Vagina (tissue), 2 donors: ENCODE measurements around the gene KRT33A. TPM values are rescaled to one million over a fixed set of nuclear protein-coding genes. Genes with fewer than 3 reads are reported as not detected.

ENCODE experiments used
- DNase-seq, 2 donors: peaks; one replicate each; pipeline ENCODE4 v3.0.0-alpha.2; 2017; ENCODE audit errors: extremely low spot score in 2 of 2
- H3K27ac ChIP-seq: fragments of 200-600 bp; sonication (generic); one replicate; pipeline ENCODE4 v1.5.1; 2019
- H3K27me3 ChIP-seq: fragments of 200-600 bp; sonication (generic); one replicate; pipeline ENCODE4 v1.5.1; 2019
- H3K36me3 ChIP-seq, 2 donors: fragments of 200-600 bp; sonication (generic); one replicate each; pipeline ENCODE4 v1.5.1; 2017 to 2019
- H3K4me1 ChIP-seq: fragments of 200-600 bp; sonication (generic); one replicate; pipeline ENCODE4 v1.5.1; 2019
- H3K4me3 ChIP-seq, 2 donors: fragments of 200-600 bp; sonication (generic); 1 replicate in 1 of 2; 2 replicates in 1 of 2; pipeline ENCODE4 v1.5.1; 2016 to 2019
- H3K9me3 ChIP-seq: fragments of 200-600 bp; sonication (generic); one replicate; pipeline ENCODE4 v1.5.1; 2019
- POLR2A ChIP-seq, 2 donors: fragments of 450-650 bp; IDR thresholded peaks; one replicate each; pipeline ENCODE4 v1.6.1; 2017; ENCODE audit warnings: antibody characterized with exemption in 2 of 2, mild to moderate bottlenecking in 2 of 2, moderate library complexity in 2 of 2
- POLR2AphosphoS5 ChIP-seq, 2 donors: sonication (generic); formaldehyde crosslinking; IDR thresholded peaks; one replicate each; pipeline ENCODE4 v1.9.0; 2017; ENCODE audit warnings: antibody characterized with exemption in 2 of 2, mild to moderate bottlenecking in 2 of 2, low read depth in 1 of 2; ENCODE audit not compliant: insufficient read depth in 1 of 2
- intact Hi-C: fragments of 100-400 bp; cut with DNase I; formaldehyde crosslinking; loops from one replicate; pipeline ENCODE4 v1.15.1; 2023
- total RNA-seq: library from RNA; depleted of rRNA; stranded (reverse); fragments of >200 nt; gene quantifications from one replicate; pipeline ENCODE4 v1.2.3, GENCODE V29; 2016
- TF ChIP-seq, protein P1 (sequence below), 3 experiments: fragments of 450-650 bp in 2 of 3; fragments of 200-600 bp in 1 of 3; sonication (generic) in 1 of 3; IDR thresholded peaks; one replicate each; pipeline ENCODE4 v1.5.1; 2017 to 2019; ENCODE audit warnings: antibody characterized with exemption in 3 of 3, mild to moderate bottlenecking in 2 of 3, moderate library complexity in 2 of 3

The KRT33A gene
- total RNA-seq, 1 donor from 2014 or later = 1.5 TPM

GRCh38 chr17:41325611-41326010 is 25.0 kb downstream of the KRT33A start:
- Histone ChIP-seq H3K27me3 (no peaks in the 10 kb centered on the region), H3K9me3 (no peaks in the 10 kb centered on the region), H3K4me3 (no peak overlapping the region), H3K27ac (no peak overlapping the region), H3K36me3 (no peaks in the 10 kb centered on the region), H3K4me1 (peaks cover 10% of the 10 kb centered on the region)
- peak; percentile 76 to 91 for DNase-seq
- TF ChIP-seq, protein P1, sequence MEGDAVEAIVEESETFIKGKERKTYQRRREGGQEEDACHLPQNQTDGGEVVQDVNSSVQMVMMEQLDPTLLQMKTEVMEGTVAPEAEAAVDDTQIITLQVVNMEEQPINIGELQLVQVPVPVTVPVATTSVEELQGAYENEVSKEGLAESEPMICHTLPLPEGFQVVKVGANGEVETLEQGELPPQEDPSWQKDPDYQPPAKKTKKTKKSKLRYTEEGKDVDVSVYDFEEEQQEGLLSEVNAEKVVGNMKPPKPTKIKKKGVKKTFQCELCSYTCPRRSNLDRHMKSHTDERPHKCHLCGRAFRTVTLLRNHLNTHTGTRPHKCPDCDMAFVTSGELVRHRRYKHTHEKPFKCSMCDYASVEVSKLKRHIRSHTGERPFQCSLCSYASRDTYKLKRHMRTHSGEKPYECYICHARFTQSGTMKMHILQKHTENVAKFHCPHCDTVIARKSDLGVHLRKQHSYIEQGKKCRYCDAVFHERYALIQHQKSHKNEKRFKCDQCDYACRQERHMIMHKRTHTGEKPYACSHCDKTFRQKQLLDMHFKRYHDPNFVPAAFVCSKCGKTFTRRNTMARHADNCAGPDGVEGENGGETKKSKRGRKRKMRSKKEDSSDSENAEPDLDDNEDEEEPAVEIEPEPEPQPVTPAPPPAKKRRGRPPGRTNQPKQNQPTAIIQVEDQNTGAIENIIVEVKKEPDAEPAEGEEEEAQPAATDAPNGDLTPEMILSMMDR (IDR thresholded peaks at IDR 0.05) = no peak
- TF ChIP-seq POLR2A (IDR thresholded peaks at IDR 0.05) = no peak
- TF ChIP-seq POLR2AphosphoS5 (IDR thresholded peaks at IDR 0.05; ENCODE audit: insufficient read depth in 1 of 2, low read depth in 1 of 2) = no peak
- intact Hi-C loops = no loop called here

GRCh38 chr17:41325126-41325525 is 25.5 kb downstream of the KRT33A start:
- H3K27ac ChIP-seq = no peak overlapping the region
- TF ChIP-seq, protein P1 (IDR thresholded peaks at IDR 0.05) = no peak
- no peak for TF ChIP-seq POLR2A (IDR thresholded peaks at IDR 0.05)
- no peak for TF ChIP-seq POLR2AphosphoS5 (IDR thresholded peaks at IDR 0.05; ENCODE audit: insufficient read depth in 1 of 2, low read depth in 1 of 2)
- intact Hi-C loops = no loop called here

DNA sequence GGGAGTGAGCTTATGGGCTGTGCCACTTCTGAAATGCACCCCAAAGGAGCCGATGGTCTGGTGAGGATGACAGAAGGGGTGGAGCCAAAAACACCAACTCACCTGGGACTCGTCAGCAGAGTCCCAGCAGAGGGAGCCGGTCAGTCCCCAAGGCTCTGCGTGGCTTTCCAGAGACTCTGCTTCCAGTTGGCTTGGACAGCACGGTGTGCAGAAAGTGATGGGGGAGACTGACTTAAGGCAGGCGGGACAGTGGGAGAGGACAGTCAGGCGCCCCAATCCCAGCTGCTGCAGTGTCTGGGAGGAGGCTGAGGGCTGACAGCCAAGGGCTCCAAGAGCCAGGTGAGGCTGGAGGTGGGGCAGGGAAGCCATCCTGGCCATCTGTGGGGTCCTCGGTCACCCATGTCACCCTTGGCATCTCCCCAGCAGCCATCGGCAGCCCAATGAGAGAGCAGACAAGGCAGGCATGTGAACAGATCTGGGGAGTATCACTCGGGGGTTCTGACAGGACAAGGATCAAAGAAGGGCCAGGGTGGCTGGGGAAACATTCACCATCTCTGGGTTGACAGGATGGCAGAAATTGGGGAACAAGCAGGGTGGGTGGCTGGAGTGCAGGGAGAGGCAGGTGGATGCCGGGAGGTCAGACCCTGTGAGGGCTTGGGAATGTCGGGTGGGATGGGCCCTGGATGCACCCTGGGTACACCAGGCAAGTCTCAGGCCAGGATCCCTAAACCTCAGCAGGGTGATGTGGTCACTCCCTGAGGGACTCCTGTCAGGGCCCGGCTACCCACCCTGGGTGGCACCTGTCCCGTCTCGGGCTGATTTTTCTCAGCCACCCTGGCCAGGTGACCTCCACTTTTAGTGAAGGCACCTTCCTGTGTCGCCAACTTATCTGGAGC is 26.2 kb downstream of the KRT33A start:
- TF ChIP-seq, protein P1 (IDR thresholded peaks at IDR 0.05) = no peak
- TF ChIP-seq POLR2A (IDR thresholded peaks at IDR 0.05) (no peak), POLR2AphosphoS5 (IDR thresholded peaks at IDR 0.05; ENCODE audit: insufficient read depth in 1 of 2, low read depth in 1 of 2) (no peak)
- Histone ChIP-seq H3K4me1 (peaks cover 10% of the 10 kb centered on the region), H3K27me3 (no peaks in the 10 kb centered on the region), H3K36me3 (no peaks in the 10 kb centered on the region), H3K27ac (no peak overlapping the region), H3K9me3 (no peaks in the 10 kb centered on the region), H3K4me3 (no peak overlapping the region)
- peak; percentile 77 to 95 for DNase-seq
- intact Hi-C loops = no loop called here

More at GRCh38 chr17:41325126-41325525, 25.5 kb downstream of the KRT33A start:
- peak; percentile 74 to 79 for DNase-seq
- no peaks in the 10 kb centered on the region for H3K27me3 ChIP-seq
- H3K36me3 ChIP-seq = no peaks in the 10 kb centered on the region
- H3K9me3 ChIP-seq = no peaks in the 10 kb centered on the region
- H3K4me1 ChIP-seq = peaks cover 10% of the 10 kb centered on the region
- H3K4me3 ChIP-seq = no peak overlapping the region

DNA sequence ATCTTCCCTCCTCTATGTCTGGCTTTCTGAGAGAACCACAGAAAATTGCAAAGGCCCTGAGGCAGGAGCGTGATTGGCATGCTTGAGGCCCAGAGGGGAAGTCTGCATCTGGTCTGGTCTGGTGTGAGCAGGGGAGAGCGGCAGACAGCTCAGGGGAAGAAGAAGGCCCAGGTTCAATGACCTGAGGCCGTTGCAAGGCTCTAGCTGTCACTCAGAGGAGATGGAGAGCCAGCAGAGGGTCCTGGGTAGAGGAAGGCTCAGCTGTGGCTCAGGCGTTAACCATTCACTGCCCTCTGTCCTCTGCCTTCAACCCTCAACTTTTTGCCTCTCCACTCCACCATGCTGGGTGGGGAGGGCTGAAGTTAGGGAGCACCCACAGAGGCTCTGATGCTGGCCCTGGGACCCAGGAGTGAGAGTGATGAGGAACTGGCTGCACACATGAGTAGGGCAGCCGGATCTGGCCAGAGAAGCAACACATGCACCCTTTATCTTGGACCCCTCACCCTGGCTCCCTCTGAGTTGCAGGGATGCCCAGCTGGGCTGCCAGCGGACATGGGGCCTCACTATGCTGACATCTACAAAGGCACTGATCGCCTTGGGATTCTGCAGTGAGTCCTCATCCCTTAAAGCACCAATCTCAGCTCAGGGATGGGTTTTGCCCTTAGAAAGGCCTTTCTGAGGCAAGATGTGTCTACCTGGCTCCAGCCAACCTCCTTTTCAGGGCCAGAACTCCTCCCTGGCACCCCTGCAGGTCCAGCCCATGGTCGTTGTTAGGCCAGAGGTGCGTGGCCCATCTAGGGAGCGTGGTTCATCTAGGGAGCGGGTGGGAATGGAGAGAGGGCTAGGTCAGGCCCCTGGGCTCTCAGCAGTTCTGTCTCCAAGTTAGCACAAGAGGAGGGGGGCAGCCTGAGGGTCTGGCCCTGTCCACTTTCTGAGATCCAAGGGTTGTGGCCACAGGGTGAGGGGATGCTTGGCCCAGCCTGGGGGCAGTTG is 27.4 kb downstream of the KRT33A start:
- TF ChIP-seq POLR2AphosphoS5 (IDR thresholded peaks at IDR 0.05; ENCODE audit: insufficient read depth in 1 of 2, low read depth in 1 of 2) = no peak
- TF ChIP-seq, protein P1 (IDR thresholded peaks at IDR 0.05) = no peak
- peaks cover 10% of the 10 kb centered on the region for H3K4me1 ChIP-seq
- H3K36me3 ChIP-seq = no peaks in the 10 kb centered on the region
- H3K4me3 ChIP-seq = no peak overlapping the region
- intact Hi-C loops = no loop called here
- no peaks in the 10 kb centered on the region for H3K27me3 ChIP-seq
- H3K9me3 ChIP-seq = no peaks in the 10 kb centered on the region
- H3K27ac ChIP-seq = peak overlapping the region; percentile 50
- peak; percentile 9 to 76 for DNase-seq
